NCI-H1930 (cell line): Measurements from ENCODE around the gene THAP7.
"Not testable (repeated sequence)": the region's sequence is repeated elsewhere in the genome, so short reads cannot be mapped to it uniquely, and the experiment has no call there.

Experiments used
- DNase-seq, 2 experiments: peaks; one replicate each; lab custom pipeline; 2025; lab: John Stamatoyannopoulos, UW

The THAP7 gene

DNA sequence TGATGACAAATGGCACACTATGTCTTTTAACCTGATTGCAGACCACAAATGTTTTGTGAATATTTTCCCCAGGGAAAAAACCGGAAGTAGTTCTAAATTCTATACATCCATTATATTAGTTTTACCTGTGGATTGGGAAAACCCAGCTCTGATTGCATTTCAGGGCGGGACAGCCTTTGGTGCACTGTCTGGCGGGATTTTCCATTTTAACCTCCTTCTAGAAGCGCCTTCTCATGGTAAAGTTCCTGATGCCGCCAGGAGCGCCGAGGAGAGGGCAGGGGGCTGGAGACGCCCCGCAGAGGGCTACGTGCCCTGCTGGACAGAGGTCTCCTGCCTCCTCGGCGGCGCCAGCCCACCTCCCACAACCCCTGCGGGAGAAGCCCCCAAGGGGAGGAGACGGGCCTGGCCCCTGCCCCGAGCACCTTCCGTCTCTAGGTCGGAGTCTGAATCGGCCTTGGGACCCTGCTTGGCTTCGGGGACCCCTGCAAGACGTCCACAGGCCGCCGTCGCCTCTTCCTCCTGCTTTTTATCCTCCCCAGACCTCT lies 11.8 kb upstream of the THAP7 start:
- no peak for DNase-seq

DNA sequence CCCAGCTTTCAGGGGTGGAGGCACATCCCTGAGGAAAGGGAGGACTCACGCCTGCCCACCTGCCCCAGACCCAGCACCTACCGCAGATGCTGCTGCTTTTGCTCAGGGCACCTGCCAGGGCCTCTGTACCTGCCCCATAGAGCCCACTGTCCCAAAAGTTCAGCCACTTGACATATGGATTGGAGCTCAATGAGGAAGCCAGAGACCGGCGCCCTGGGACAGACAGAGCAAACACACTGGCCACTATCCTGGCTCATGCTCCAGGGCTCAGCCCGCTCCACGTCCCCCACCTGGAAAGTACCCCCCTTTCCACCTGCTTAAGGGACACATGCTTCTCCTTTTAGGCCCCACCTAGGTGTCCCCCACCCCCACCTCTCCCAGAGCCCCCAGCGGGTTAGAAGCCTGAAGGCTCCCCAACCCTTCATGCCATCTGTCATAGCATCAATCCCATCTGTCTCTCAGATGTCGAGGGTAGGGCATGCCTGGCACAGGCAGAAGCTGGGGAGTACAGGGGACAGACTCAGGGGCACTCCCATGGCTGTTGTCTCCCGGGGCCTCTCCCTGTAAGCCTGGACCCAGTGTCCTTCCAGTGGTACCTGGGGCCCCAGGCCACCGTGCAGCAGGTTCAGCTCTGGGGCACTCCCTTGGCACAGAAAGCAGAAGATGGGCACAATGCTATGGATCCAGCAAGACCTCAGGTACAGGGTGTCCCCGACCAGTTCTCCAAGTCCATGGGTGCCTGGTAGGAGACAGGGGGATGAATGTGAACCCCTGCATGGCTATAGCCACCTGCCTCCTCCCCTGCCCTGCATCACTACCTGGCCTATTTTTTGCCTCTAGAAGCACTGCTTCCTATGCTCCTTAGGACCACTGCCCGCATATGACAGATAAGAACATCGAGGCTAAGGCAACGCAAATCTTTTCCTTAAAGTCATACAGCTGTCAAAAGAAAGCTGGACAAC lies 10.8 kb upstream of the THAP7 start:
- DNase-seq: no peak

DNA sequence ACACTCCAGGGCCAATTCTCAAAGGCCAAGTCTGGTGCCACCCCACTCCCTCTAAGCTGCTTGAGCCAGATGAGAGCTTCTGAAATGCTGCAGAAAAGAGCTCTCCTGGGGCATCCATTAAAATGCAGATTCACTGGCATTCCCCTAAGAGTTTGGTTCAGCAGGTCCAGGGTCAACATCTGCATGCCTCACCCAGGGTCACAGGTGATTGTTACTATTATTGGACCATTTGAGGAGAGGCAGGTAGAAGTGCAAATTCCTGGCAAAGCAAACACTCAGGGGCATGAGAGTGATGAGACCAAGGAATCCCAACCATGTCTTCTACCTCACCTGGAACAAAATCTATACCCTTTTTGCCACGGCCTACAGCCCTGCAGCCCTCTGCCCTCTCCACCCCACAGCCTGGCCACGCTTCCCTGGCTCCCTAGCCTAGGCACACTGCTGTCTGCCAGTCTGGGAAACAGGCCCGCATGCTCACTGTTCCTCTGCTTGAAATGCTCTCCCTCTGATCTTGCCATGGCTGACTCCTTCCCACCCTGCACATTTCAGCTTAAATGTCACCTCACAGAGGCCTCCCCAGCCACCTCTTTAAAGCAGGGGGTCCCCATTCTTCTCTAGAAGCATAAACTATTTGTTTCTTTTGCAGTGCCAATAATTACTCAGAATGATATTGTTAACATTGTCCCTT lies 8.7 kb upstream of the THAP7 start:
- no peak for DNase-seq

DNA sequence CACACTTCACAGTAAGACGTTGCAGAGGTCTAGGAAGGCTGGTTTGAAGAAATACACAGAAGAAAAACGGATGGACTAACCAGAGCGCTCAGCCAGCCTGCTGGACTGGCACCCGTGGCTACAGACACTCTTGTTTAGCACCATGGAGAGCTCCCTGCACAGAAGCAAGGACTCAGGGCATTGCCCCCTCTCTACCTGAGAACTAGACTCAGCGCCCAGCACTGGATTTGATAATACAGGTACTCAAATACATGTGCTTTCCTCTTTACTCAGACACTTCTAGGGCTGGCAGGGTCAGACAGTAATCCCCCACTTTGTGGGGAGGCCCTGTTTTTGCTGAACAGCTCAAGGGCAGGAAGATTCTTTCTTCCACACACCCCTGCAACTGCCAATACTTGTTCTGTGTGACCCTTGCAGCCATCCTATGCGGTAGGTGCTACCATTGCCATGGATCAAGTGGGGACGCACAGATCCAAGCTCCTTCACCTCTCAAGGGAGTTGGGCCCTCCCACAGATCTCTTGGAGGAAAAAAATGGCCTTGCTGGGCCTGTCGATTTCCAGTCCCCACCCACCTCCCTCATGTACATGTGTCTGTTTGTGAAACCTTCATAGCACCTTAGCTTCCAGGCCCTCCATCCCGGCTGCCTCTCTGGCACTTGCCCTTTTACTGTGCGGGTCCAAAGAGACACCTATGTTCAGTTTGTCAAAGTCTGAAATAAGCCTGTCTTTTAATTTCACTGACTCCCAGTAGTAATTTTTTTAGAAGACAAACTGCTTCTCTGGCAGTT lies 7.9 kb upstream of the THAP7 start:
- DNase-seq: no peak

DNA sequence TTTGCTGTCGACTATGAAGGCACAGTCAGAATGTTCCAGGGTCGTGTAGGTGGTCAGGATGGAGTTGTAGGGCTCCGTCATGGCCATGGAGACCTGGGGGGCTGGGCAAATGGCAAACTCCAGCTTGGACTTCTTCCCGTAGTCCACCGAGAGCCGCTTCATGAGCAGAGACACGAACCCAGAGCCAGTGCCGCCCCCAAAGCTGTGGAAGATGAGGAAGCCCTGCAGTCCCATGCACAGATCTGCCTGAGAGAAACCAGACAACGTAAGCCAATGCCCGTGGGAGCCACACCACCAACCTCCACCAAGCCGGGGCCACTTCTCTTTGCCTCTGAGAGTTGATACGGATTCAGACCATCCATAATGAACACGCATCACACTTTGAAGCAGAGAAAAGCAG lies 7.3 kb upstream of the THAP7 start:
- DNase-seq: not testable (repeated sequence)

DNA sequence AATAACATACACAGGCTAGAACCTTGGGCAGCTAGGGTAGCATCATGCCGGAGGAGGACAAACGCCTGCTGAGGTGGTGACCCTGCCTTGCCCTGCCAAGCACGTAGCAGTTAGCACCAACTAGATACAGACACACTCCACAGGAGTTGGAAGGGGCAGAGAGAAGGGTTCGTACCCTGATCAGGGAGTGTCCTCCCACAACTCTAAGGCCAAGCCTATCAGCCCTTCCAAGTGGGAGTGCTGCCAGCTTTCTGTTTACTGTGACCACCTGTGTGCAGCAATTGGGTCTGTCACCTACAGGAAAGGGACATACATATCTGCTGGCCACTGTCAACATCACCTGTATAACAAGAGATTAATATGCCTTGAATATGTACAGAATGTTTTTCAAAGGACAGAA lies 1.9 kb upstream of the THAP7 start:
- DNase-seq: no peak

DNA sequence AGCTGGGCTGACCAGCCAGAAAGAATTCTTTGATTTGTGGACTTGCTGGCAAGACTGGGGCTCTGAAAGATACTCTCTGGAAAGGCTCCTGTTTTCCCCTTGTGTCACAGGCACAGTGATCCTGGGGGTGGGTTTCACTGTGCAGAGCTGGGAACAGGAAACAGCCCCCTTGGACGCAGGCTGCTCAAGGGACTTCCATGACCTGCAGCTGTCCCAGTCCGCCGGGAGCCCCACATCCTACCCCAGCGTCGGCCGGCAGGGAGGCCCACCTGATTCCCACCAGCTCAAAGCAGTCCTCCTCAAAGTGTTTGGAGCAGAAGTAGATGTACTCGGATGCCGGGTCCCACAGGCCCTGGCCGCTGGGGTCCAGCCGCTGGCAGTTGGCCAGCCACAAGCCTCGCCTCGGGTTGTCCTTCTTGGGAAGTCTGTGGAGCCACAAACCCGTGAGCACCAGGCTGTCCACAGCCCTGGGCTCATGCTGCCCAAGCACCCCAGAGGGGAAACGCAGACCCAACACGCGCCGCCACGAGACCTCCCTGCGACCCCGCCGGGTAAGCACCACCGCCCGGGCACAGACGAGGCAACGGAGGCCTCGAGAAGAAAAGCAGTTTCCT lies 824 bp downstream of the THAP7 start:
- DNase-seq: no peak

DNA sequence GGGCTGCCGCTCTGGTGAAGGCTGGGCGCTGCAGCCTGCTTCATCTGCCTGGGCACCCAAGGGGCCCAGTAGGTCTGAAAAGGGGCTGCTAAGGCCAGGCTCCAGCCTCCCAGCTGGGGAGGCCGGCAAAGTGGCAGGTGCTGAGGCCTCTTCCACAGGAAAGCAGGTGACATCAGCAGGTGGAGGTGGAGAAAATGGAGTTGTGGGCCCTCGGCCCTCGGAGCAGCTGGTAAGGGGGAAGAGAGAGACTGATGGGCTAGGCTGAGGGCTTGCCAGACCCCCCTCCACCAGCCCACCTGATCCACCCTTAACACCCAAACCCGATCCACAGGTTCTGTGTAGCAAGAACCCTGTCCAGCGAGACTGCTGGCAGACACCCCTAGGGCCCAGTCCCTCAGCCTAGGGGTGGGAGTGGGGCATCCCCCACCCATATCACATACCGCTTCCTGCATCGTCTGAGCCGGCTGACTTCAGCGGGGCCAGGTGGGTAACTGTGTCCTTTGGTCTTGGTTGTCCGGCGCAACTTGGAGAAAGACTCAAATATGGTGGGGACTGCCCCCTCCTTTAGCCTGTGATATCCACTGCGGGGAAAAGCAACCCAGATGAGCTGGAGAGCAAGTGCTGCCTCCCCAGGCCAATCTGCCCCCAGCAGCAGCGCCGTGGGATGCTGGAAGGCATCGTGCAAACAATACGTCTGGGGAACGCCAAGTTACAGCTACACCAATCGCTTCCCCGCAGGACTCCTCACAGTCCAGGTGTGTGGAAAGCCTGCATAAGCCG lies 1.5 kb downstream of the THAP7 start:
- DNase-seq: no peak

DNA sequence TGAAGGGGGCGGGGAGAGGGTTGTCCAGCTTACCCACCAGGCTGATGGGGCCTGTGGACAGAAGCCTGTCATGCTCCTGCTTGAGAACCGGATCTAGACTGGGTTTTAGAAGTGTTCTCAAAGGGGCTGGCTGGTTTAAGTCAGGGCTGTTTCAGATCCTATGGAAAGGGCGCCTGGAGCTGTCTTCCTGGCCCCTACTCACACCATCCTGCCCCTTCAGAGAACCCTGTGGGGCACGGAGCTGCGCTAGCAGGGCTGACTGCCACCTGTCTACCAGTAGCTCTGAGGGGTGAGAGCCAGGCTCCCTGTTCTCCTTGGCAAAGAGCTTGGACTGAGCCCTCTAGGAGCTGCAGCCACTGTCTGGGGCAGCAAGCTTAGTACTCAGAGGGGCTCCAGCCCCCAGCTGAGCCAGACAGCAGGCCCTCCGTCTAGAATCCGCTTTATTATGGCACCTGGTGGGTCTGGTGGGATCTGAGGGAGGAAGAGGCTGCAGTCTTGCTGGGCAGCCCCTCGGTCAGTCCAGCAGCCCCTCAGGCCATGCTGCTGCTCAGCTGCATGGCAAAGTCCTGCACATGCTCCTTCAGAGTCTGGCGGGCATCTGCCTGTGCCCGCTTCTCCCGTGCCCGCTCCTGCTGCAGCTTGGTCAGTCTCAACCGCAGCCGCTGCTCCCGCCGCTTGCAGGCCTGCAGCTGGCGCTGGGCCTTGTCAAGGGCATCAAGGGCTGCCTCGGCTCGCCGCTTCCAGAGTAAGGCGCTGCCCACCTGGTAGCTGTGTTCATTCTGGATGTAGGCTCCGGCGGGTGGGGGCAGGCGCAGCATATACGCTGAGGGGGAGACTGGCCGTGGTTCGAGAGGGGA lies 2.3 kb downstream of the THAP7 start:
- DNase-seq: no peak

DNA sequence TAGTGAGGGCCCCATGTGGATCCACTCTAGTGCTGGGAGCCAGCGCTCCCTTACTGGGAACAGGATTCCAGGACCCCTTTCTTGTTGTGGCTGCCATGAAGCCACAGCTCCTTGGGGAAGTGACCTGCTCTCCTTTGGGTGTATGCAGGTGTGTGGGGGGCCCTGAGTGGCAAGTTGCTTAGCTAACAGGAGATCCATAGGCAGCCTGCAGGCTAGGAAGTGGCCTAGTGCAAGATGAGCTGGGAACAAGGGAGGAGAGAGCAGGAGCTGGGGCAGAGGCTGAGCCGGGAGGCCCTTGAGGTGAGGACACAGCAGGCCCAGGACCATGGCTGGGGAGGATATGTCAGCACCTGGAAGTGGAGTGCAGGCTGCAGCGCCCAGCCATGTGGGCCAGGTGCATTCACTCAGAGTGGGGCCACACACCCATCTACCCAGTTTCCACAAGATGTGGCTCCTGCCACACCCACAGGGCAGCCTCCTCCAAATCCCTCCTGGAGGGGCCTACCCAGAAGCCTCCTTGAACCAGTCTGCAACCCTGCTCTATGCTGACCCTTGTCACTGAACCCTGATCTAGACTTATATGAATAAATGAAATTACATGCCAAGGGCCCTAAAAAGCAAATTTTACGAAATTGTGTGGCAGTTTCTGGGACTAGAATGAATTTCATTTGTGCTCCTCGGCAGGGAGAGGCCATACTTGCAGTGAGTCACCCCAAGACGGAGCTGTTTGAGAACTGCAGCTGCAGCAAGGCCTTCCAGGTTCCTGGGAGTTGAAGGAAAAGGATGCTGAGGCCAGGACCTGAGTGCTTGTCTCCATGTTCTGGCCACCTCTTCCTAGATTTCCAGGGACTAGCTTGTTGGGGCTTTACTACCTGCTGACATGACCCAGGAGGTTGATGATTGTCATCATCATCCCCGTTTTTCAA lies 3.2 kb downstream of the THAP7 start:
- DNase-seq: no peak

DNA sequence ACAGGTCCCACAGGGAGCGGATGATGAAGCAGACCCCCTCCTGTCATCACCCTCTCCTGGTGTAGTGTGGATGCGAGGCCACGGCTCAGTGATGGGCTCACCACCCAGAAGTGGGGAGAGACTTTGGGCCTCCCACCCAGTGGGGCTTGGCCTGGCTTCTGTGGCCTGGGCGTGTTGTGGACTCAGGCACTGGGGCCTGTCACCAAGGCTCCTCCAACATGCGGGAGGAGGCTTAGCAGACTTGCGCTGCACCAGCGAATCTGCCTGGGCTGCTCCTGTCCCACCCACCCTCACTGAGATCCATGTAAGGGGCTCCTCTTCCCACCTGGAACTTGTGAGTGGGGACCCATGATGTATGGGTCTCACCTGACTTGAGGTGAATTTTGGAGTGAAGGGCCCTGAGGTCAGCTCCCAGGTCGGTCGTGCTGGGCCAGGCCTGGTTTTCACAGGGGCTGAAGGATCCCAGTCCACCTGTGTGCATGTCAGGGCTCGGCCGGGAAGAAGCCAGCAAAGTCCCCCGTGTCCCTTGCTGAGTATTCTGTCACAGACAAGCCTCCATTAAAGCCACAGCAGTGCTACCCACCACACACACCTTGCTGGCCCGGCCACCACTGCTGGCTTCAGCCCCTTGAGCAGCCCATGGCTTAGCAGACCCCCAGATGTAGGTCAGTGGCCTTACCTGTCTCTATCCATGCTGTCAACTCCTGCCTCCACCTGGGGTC lies 4.2 kb downstream of the THAP7 start:
- DNase-seq: no peak

DNA sequence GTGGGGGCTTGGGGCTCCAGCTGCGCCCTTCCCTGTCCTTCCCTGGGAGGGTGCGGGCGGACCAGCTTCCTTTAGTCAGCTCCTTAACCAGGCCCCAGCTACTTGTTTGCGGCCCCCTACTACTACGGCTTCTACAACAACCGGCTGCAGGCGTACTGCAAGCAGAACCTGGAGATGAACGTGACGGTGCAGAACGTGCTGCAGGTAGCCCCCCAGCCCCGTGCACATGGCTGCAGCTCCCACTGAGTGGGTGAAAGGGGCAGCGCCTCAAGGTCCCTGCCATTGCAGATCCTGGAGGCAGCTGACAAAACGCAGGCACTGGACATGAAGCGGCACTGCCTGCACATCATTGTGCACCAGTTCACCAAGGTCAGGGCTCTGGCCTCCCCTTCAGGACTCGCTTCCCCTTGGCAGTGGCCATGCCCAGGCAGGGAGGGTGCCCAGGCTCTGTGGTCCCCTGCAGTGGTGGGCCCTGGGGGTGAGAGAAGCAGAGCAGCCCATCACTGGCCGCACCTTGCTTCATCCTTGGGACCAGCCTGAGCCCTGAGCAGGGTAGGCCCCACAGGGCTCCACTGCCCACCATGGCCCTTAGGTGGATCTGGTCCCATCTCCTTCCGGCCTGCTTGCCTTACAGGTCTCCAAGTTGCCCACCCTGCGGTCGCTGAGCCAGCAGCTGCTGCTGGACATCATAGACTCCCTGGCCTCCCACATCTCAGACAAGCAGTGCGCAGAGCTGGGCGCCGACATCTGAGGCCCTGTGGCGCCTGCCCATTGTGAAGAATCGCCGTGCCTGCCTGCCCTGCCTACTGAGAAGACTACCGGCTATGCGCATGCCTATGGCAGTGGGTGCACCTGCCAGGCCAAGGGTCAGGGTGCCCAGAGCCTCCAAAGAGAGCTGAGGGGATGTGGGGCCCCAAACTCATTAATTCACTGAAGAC lies 5.1 kb downstream of the THAP7 start:
- DNase-seq: no peak

DNA sequence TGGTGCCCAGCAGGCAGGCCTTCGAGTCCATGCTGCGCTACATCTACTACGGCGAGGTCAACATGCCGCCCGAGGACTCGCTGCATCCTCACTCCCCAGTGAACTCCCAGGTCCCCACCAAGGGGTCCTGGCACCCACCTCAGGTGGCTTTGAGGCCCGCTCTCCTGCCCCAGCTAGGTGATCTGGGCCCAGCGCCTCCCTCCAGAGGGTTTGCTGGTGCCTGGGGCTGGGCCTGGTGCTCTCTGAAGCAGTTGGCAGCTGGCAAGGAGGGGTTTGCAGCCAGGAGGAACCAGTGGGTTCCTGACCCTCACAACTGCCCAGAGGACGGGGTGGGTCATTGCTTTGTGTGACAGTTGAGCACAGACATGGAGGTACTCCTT lies 5.9 kb downstream of the THAP7 start:
- DNase-seq: no peak

DNA sequence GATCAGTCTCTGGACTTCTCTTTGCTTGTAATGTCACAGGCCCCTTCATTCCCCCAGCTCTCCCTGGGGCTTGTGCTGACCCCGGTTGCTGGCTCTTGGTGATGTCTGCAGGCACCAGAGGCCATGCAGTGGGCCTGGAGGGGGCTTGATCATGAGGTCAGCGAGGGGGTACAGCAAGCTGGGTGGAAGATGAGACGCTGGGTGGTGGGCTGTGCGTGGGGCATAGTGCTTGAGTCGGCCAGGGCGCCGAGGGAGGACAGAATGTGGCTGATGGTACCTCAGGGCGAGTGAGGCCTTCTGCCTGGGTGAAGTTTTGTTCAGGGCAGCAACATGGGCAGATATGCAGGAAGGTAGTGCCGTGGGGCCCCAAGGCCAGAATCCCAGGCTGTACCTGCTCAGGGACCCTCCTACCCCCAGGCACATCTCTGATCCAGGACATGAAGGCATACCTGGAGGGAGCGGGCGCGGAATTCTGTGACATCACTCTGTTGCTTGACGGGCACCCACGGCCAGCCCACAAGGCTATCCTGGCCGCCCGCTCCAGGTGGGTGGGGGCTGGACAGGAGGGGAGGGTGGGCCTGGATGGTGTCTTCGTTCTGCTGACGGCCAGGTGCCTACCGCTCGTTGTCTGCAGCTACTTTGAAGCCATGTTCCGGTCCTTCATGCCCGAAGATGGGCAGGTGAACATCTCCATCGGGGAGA lies 6.4 kb downstream of the THAP7 start:
- DNase-seq: no peak

DNA sequence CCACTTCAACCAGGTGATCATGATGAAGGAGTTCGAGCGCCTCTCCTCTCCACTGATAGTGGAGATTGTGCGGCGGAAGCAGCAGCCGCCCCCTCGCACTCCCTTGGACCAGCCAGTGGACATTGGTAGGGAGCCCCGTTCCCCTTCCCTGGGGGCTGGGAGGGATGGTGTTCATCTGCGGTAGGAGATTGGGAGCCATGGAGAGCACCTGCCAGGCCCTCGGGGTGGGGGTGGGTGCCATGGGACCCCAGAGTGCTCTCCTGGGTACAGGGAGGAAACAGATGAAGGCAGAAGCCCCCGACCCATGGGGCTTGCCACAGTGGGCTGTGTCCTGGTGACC lies 7.0 kb downstream of the THAP7 start:
- DNase-seq: no peak

DNA sequence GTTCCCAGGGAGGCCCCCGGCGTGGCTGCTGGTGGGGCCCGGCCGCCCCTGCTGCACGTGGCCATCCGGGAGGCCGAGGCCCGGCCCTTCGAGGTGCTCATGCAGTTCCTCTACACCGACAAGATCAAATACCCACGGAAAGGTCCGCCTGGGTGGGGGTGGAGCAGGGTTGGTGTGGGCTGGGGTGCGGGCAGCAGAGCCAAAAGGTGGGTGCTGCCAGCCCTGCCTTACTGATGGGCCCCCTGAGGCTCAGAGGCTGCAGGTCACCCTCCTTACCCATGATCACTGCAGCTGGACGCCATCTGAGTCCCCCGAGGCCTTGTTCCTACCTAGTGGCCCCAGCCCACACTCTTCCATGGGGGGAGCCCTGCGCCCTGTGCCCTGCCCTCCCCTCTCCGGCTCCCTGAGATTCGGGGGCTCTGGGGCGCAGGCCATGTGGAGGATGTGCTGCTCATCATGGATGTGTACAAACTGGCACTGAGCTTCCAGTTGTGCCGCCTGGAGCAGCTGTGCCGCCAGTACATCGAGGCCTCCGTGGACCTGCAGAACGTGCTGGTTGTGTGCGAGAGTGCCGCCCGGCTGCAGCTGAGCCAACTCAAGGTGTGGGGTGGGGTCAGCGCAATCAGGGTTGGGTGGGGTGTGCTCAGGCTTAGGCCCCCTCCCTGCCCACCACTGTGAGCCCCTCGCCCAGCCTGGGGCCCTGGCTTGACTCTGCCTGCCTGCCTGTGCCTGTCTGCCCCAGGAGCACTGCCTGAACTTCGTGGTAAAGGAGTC lies 7.6 kb downstream of the THAP7 start:
- DNase-seq: no peak
